Gastrocnemius medialis (tissue), 4 donors: Measurements from ENCODE around the gene KCNH3.

Experiments used
- POLR2A ChIP-seq, 2 donors: fragments of 450-650 bp; IDR thresholded peaks; one replicate each; pipeline ENCODE4 v1.6.1; 2017; ENCODE audit warnings: antibody characterized with exemption in 2 of 2, mild to moderate bottlenecking in 2 of 2, moderate library complexity in 2 of 2
- TF ChIP-seq, protein P1 (sequence below), 5 experiments: fragments of 450-650 bp in 3 of 5; fragments of 200-600 bp in 2 of 5; sonication (generic) in 2 of 5; IDR thresholded peaks in 4 of 5; conservative IDR thresholded peaks in 1 of 5; 1 replicate in 4 of 5; 2 replicates in 1 of 5; pipeline ENCODE4 v1.5.1; 2016 to 2019; ENCODE audit warnings: antibody characterized with exemption in 5 of 5, mild to moderate bottlenecking in 3 of 5, moderate library complexity in 3 of 5

DNA sequence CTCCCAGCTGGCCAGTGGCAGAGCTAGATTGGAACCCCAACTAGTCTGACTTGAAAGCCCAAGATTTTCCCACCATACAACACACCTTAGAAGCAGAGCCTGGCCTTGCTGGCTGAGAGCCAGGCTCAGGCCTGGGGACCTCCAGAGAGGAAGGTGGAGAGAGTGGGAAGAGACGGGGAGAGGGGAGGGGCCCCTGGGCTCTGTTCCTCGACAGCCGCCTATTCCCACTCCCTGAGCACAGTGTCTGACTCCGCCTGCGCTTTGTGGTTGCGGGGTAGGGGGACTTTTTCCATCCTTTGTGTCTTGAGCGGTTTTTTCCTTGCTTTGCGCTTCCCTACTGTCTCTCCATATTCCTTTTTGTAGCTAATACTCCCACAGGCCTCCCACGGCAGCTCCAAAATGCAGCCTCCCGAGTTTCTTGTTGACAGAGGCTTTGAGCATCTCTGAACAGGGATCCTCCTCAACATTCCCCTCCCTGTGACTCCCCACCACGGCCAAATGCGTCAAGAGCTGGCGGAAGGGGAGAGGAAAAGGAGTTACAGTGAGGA lies 4.0 kb upstream of the KCNH3 start:
- TF ChIP-seq, protein P1, sequence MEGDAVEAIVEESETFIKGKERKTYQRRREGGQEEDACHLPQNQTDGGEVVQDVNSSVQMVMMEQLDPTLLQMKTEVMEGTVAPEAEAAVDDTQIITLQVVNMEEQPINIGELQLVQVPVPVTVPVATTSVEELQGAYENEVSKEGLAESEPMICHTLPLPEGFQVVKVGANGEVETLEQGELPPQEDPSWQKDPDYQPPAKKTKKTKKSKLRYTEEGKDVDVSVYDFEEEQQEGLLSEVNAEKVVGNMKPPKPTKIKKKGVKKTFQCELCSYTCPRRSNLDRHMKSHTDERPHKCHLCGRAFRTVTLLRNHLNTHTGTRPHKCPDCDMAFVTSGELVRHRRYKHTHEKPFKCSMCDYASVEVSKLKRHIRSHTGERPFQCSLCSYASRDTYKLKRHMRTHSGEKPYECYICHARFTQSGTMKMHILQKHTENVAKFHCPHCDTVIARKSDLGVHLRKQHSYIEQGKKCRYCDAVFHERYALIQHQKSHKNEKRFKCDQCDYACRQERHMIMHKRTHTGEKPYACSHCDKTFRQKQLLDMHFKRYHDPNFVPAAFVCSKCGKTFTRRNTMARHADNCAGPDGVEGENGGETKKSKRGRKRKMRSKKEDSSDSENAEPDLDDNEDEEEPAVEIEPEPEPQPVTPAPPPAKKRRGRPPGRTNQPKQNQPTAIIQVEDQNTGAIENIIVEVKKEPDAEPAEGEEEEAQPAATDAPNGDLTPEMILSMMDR (IDR thresholded peaks at IDR 0.05 in 4 of 5, conservative IDR thresholded peaks at IDR 0.05 in 1 of 5) = no peak
- no peak for TF ChIP-seq POLR2A (IDR thresholded peaks at IDR 0.05)
